ENCODE measurements around the gene TIGD1.

Gene TIGD1

DNA sequence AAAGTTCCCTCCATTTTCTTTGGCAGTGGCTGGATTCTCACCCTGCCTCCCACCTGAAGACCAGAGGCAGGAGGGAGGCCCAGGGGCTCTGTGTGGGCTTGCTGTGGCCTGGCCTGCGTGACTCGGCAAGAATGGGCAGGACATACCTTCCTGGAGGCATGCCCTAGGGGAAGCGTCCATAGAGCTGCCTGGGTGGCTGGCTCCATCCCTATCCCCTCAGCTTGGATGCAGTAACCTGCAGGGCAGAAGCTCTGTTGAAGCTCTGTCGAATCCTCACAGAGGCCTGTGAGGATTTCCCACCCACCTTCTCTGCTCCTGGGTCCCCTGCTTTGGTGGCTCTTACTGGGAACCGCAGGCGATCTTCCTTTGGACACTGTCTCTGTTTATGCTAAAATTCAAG is 31.5 kb downstream of the TIGD1 start:
- no peak overlapping the region for H3K4me3 ChIP-seq (ENCODE audit: insufficient read depth, low read depth, low read length, poor library complexity, severe bottlenecking)
- no peak for DNase-seq
- peaks cover 26% of the 10 kb centered on the region for H3K27me3 ChIP-seq (replicated peaks; ENCODE audit: control insufficient read depth, insufficient read depth, low read length, poor library complexity, severe bottlenecking)

GRCh38 chr2:232516551-232516950 is 33.8 kb downstream of the TIGD1 start:
- peaks cover under 1% of the 10 kb centered on the region for H3K4me1 ChIP-seq (ENCODE audit: control insufficient read depth, insufficient read depth, low read length, poor library complexity, severe bottlenecking)
- H3K27ac ChIP-seq (ENCODE audit: insufficient read depth, low read length, poor library complexity, severe bottlenecking), result no peak overlapping the region
- DNase-seq, result no peak
- H3K27me3 ChIP-seq (replicated peaks; ENCODE audit: control insufficient read depth, insufficient read depth, low read length, poor library complexity, severe bottlenecking), result peaks cover 4% of the 10 kb centered on the region
- H3K36me3 ChIP-seq (ENCODE audit: control insufficient read depth, insufficient read depth, low read length), result no peaks in the 10 kb centered on the region
- no peak overlapping the region for H3K4me3 ChIP-seq (ENCODE audit: insufficient read depth, low read depth, low read length, poor library complexity, severe bottlenecking)
- H3K9me3 ChIP-seq (ENCODE audit: control insufficient read depth, low read length), result no peaks in the 10 kb centered on the region

More for the DNA sequence above, 31.5 kb downstream of the TIGD1 start:
- Histone ChIP-seq H3K4me1 (ENCODE audit: control insufficient read depth, insufficient read depth, low read length, poor library complexity, severe bottlenecking) (peaks cover 22% of the 10 kb centered on the region), H3K36me3 (ENCODE audit: control insufficient read depth, insufficient read depth, low read length) (no peaks in the 10 kb centered on the region), H3K27ac (ENCODE audit: insufficient read depth, low read length, poor library complexity, severe bottlenecking) (no peak overlapping the region), H3K9me3 (ENCODE audit: control insufficient read depth, low read length) (no peaks in the 10 kb centered on the region)

GRCh38 chr2:232515639-232516038 is 34.7 kb downstream of the TIGD1 start:
- H3K9me3 ChIP-seq (ENCODE audit: control insufficient read depth, low read length), result no peaks in the 10 kb centered on the region
- H3K4me3 ChIP-seq (ENCODE audit: insufficient read depth, low read depth, low read length, poor library complexity, severe bottlenecking), result no peak overlapping the region
- DNase-seq, result no peak
- H3K27me3 ChIP-seq (replicated peaks; ENCODE audit: control insufficient read depth, insufficient read depth, low read length, poor library complexity, severe bottlenecking), result no peaks in the 10 kb centered on the region
- no peaks in the 10 kb centered on the region for H3K4me1 ChIP-seq (ENCODE audit: control insufficient read depth, insufficient read depth, low read length, poor library complexity, severe bottlenecking)
- H3K27ac ChIP-seq (ENCODE audit: insufficient read depth, low read length, poor library complexity, severe bottlenecking), result no peak overlapping the region
- H3K36me3 ChIP-seq (ENCODE audit: control insufficient read depth, insufficient read depth, low read length), result no peaks in the 10 kb centered on the region

DNA sequence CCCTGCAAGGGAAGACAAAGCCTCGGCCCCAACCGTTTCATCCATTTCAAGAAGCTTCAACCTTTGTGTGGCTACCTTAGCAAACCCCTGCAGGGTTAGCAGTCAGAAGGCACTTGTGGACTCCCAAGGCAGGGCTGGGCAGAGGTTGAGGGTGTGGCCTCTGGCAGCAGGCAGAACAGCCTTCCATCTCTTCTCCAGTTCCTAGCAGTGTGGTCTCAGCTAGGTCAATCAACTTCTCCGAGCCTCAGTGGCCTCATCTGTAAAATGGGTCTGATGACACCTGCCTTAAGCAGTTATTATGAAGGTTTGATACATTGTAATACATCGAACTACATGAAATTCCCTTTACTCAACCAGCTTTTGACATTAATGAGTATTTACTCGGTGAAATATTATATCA is 37.0 kb downstream of the TIGD1 start:
- DNase-seq, result no peak
- Histone ChIP-seq H3K4me3 (ENCODE audit: insufficient read depth, low read depth, low read length, poor library complexity, severe bottlenecking) (no peak overlapping the region), H3K36me3 (ENCODE audit: control insufficient read depth, insufficient read depth, low read length) (no peaks in the 10 kb centered on the region), H3K4me1 (ENCODE audit: control insufficient read depth, insufficient read depth, low read length, poor library complexity, severe bottlenecking) (no peaks in the 10 kb centered on the region), H3K27me3 (replicated peaks; ENCODE audit: control insufficient read depth, insufficient read depth, low read length, poor library complexity, severe bottlenecking) (no peaks in the 10 kb centered on the region), H3K27ac (ENCODE audit: insufficient read depth, low read length, poor library complexity, severe bottlenecking) (no peak overlapping the region), H3K9me3 (ENCODE audit: control insufficient read depth, low read length) (no peaks in the 10 kb centered on the region)

DNA sequence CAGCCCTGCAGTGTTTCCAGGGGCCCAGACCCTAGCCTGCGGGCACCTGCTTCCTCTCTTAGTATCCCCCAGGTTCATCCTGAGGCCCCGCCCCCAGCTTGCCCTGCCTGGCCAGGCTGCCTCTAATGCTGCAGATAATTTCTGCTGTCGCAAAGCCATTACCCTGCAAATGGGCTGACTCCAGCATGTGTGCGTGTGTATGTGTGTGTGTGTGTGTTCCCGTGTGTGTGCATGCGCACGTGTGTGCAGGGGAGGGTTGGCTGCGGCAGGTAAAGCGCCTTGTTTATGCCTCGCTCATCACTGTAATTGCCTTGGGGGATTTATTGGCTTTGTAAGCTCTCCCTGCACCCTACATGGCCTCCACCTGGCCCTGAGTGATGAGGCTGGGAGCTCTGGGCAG is 37.8 kb downstream of the TIGD1 start:
- Histone ChIP-seq H3K4me3 (ENCODE audit: insufficient read depth, low read depth, low read length, poor library complexity, severe bottlenecking) (no peak overlapping the region), H3K36me3 (ENCODE audit: control insufficient read depth, insufficient read depth, low read length) (no peaks in the 10 kb centered on the region), H3K9me3 (ENCODE audit: control insufficient read depth, low read length) (no peaks in the 10 kb centered on the region), H3K27ac (ENCODE audit: insufficient read depth, low read length, poor library complexity, severe bottlenecking) (no peak overlapping the region), H3K27me3 (replicated peaks; ENCODE audit: control insufficient read depth, insufficient read depth, low read length, poor library complexity, severe bottlenecking) (no peaks in the 10 kb centered on the region), H3K4me1 (ENCODE audit: control insufficient read depth, insufficient read depth, low read length, poor library complexity, severe bottlenecking) (no peaks in the 10 kb centered on the region)
- no peak for DNase-seq

DNA sequence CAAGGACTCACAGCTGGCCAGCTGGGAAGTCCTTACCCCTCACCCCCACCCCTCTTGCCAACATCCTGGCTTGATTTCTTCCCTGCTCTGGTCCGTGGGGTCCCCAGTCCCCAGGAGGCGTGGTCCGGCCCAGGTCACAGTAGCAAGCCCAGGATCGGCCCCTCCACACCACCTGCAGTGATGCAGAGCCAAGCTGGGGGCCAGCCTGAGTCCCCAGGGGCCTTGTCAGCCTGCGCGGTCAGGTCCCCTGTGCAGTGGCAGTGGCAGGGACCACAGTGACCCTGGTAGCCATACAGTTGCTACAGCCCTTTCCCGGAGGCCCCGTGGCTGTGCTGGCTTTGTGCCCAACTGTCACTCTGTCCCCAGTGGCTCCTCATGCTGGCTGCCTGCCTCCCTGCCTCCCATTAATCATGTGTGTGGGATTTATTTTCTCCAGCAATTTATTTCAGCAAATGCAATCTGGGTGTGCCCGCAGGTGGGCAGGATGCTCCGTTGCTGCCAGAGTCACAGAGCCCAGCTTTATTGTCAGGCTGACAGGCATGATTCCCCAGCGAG is 38.9 kb downstream of the TIGD1 start:
- Histone ChIP-seq H3K9me3 (ENCODE audit: control insufficient read depth, low read length) (no peaks in the 10 kb centered on the region), H3K36me3 (ENCODE audit: control insufficient read depth, insufficient read depth, low read length) (no peaks in the 10 kb centered on the region), H3K4me3 (ENCODE audit: insufficient read depth, low read depth, low read length, poor library complexity, severe bottlenecking) (no peak overlapping the region), H3K27ac (ENCODE audit: insufficient read depth, low read length, poor library complexity, severe bottlenecking) (no peak overlapping the region), H3K27me3 (replicated peaks; ENCODE audit: control insufficient read depth, insufficient read depth, low read length, poor library complexity, severe bottlenecking) (no peaks in the 10 kb centered on the region), H3K4me1 (ENCODE audit: control insufficient read depth, insufficient read depth, low read length, poor library complexity, severe bottlenecking) (no peaks in the 10 kb centered on the region)
- no peak for DNase-seq

DNA sequence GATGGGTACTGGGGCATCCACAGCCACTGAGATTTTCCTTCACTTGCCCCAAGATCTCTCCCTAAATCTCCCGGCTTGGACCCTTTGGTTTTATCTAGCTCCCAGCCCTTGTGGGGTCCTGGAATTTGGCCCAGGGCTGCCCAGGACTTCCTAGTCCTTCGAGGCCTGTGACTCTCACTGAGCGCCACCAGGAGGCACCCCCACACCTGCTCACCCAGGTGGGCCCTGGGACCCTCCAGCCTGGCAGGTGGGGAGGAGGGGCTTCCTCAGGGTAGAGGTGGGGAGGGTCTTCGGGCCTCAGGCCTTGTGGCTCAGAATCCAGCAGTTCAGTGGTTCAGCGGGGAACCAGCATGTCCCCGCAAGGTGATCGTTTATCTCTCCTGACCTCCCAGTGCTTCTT is 42.1 kb downstream of the TIGD1 start:
- Histone ChIP-seq H3K36me3 (ENCODE audit: control insufficient read depth, insufficient read depth, low read length) (no peaks in the 10 kb centered on the region), H3K27me3 (replicated peaks; ENCODE audit: control insufficient read depth, insufficient read depth, low read length, poor library complexity, severe bottlenecking) (peaks cover 6% of the 10 kb centered on the region), H3K4me3 (ENCODE audit: insufficient read depth, low read depth, low read length, poor library complexity, severe bottlenecking) (no peak overlapping the region), H3K4me1 (ENCODE audit: control insufficient read depth, insufficient read depth, low read length, poor library complexity, severe bottlenecking) (no peaks in the 10 kb centered on the region), H3K27ac (ENCODE audit: insufficient read depth, low read length, poor library complexity, severe bottlenecking) (no peak overlapping the region), H3K9me3 (ENCODE audit: control insufficient read depth, low read length) (no peaks in the 10 kb centered on the region)
- DNase-seq, result no peak

DNA sequence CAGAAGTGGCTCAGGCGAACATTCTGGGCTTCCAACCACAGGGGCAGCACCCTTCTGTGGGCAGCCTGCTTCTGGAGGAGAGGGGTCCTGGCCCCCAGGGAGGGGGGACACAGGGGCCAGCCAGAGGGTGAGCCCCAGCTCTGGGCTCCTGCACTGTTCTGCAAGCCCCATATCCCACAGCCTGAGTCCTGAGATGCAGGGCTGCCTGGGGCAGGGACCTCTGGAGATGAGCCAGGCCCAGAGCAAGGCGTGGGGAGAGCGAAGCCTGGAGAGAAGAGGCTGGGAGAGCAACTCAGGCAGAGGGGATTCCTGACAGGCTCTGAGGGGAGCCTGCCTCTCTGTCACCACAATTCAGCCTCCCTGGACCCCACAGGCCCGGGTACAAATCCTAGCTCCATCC is 43.6 kb downstream of the TIGD1 start:
- Histone ChIP-seq H3K27me3 (replicated peaks; ENCODE audit: control insufficient read depth, insufficient read depth, low read length, poor library complexity, severe bottlenecking) (peaks cover 13% of the 10 kb centered on the region), H3K4me1 (ENCODE audit: control insufficient read depth, insufficient read depth, low read length, poor library complexity, severe bottlenecking) (peaks cover 4% of the 10 kb centered on the region)

GRCh38 chr2:232505856-232506255 is 44.5 kb downstream of the TIGD1 start:
- Histone ChIP-seq H3K9me3 (ENCODE audit: control insufficient read depth, low read length) (no peaks in the 10 kb centered on the region), H3K27me3 (replicated peaks; ENCODE audit: control insufficient read depth, insufficient read depth, low read length, poor library complexity, severe bottlenecking) (peaks cover 15% of the 10 kb centered on the region), H3K4me1 (ENCODE audit: control insufficient read depth, insufficient read depth, low read length, poor library complexity, severe bottlenecking) (peaks cover 4% of the 10 kb centered on the region), H3K27ac (ENCODE audit: insufficient read depth, low read length, poor library complexity, severe bottlenecking) (no peak overlapping the region), H3K4me3 (ENCODE audit: insufficient read depth, low read depth, low read length, poor library complexity, severe bottlenecking) (no peak overlapping the region), H3K36me3 (ENCODE audit: control insufficient read depth, insufficient read depth, low read length) (no peaks in the 10 kb centered on the region)
- no peak for DNase-seq

More for the DNA sequence above, 43.6 kb downstream of the TIGD1 start:
- Histone ChIP-seq H3K9me3 (ENCODE audit: control insufficient read depth, low read length) (no peaks in the 10 kb centered on the region), H3K36me3 (ENCODE audit: control insufficient read depth, insufficient read depth, low read length) (no peaks in the 10 kb centered on the region), H3K27ac (ENCODE audit: insufficient read depth, low read length, poor library complexity, severe bottlenecking) (no peak overlapping the region), H3K4me3 (ENCODE audit: insufficient read depth, low read depth, low read length, poor library complexity, severe bottlenecking) (no peak overlapping the region)
- no peak for DNase-seq

DNA sequence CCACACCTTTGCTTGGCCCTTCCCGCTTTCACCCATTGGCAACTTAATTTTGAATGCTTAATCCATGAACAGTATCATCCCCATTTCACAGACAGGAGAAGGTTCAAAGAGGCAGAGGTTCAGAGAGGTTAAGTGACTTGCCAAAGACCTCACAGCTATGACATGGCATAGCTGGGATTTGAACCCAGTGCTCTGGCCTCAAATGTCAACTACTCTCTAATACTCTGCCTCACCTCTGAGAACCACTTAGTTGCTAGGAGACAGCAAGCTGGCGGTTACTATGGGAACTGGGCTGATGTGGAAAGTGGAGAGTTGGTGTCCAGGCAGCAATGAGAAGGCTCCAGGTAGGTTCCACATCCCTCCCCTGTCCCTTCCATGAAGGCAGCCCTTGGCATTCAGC is 45.9 kb downstream of the TIGD1 start:
- DNase-seq, result no peak
- Histone ChIP-seq H3K36me3 (ENCODE audit: control insufficient read depth, insufficient read depth, low read length) (no peaks in the 10 kb centered on the region), H3K27ac (ENCODE audit: insufficient read depth, low read length, poor library complexity, severe bottlenecking) (no peak overlapping the region), H3K9me3 (ENCODE audit: control insufficient read depth, low read length) (no peaks in the 10 kb centered on the region), H3K4me3 (ENCODE audit: insufficient read depth, low read depth, low read length, poor library complexity, severe bottlenecking) (no peak overlapping the region), H3K27me3 (replicated peaks; ENCODE audit: control insufficient read depth, insufficient read depth, low read length, poor library complexity, severe bottlenecking) (peaks cover 15% of the 10 kb centered on the region), H3K4me1 (ENCODE audit: control insufficient read depth, insufficient read depth, low read length, poor library complexity, severe bottlenecking) (peaks cover 4% of the 10 kb centered on the region)

All from effector memory CD4-positive, alpha-beta T cell (primary cell).